GM12892 (cell line): ENCODE measurements around the gene FBN1.

ENCODE experiments used
- POLR2AphosphoS5 ChIP-seq: IDR thresholded peaks from 2 replicates; pipeline ENCODE4 v1.6.1; 2011; ENCODE audit warnings: low read depth, low read length, control low read depth
- TAF1 ChIP-seq: IDR thresholded peaks from 2 replicates; pipeline ENCODE4 v1.6.1; 2011; ENCODE audit warnings: low read depth, mild to moderate bottlenecking, control low read depth, low read length, borderline replicate concordance

DNA sequence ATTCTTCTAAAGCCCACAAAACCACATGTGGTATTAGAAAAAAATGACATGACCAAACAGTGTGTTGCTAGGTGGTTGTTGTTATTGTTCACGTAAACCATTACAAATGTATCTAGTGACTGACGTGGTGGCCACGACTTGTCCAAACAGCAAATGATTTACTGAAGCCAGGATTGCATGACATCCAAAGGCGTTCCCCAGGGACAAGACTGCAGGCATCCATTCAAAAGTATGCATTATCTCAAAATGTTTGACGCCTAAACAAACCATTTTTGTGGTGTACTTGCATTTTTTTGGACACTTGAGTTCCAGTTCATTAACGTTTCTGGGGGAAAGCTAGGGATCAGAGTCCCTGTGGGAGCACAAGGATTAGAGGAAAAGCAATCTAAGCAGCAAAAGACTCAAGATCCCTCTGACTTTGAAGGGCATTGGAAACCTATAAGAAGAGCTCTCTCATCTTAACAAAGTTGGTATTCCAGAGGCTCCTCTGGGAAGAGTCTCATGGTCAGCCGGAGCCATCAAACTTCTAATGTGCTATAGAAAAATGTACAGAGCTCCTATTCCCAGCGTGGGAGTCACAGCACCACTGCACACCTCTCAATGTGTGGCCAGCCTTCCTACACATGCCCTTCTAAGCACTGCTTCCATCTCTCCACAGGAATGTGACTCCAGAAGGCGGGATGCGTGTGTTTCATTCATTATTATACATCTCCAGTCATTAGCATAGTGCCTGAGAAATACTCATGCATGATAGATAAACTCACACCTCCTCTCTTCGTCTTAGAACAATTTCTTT, 62.9 kb downstream of the FBN1 start:
- TF ChIP-seq TAF1: no peak
- no peak for TF ChIP-seq POLR2AphosphoS5
